BE2C (cell line): ENCODE data around the gene TCERG1L.
"Not testable (repeated sequence)": the region's sequence is repeated elsewhere in the genome, so short reads cannot be mapped to it uniquely, and the experiment has no call there.

Source experiments
- DNase-seq: peaks from one replicate; pipeline ENCODE4 v3.0.0-alpha.2; 2020
- H3K27me3 ChIP-seq: fragments of 250-450 bp; sonication (Bioruptor Pico); 2 replicates; pipeline ENCODE4 v1.5.1; 2020; ENCODE audit warnings: mild to moderate bottlenecking
- H3K36me3 ChIP-seq: fragments of 250-450 bp; sonication (Bioruptor Pico); 2 replicates; pipeline ENCODE4 v1.5.1; 2020; ENCODE audit warnings: mild to moderate bottlenecking
- H3K4me1 ChIP-seq: fragments of 250-450 bp; sonication (Bioruptor Pico); 2 replicates; pipeline ENCODE4 v1.5.1; 2020
- H3K4me3 ChIP-seq: 2 replicates; pipeline ENCODE4 v1.5.1; 2011; ENCODE audit warnings: low read depth, low read length
- H3K9me3 ChIP-seq: fragments of 250-450 bp; sonication (Bioruptor Pico); 2 replicates; pipeline ENCODE4 v1.5.1; 2020
- CTCF ChIP-seq: IDR thresholded peaks from 2 replicates; pipeline ENCODE4 v1.5.1; 2012; ENCODE audit warnings: mild to moderate bottlenecking, low read depth, low read length

TCERG1L gene

GRCh38 chr10:131140606-131141005, 170.9 kb downstream of the TCERG1L start:
- Histone ChIP-seq H3K4me1 (no peaks in the 10 kb centered on the region), H3K27me3 (no peaks in the 10 kb centered on the region), H3K36me3 (no peaks in the 10 kb centered on the region), H3K9me3 (no peaks in the 10 kb centered on the region), H3K4me3 (no peak overlapping the region)
- DNase-seq: no peak
- no peak for TF ChIP-seq CTCF

- no peak for DNase-seq
- Histone ChIP-seq H3K4me3 (no peak overlapping the region), H3K4me1 (no peaks in the 10 kb centered on the region), H3K36me3 (no peaks in the 10 kb centered on the region), H3K9me3 (no peaks in the 10 kb centered on the region), H3K27me3 (no peaks in the 10 kb centered on the region)
- no peak for TF ChIP-seq CTCF
Measured at GRCh38 chr10:131137223-131137622, 174.3 kb downstream of the TCERG1L start.

- not testable (repeated sequence) for H3K36me3 ChIP-seq, H3K4me3 ChIP-seq, DNase-seq, H3K9me3 ChIP-seq, H3K27me3 ChIP-seq, H3K4me1 ChIP-seq
Measured at GRCh38 chr10:131136336-131136735, 175.2 kb downstream of the TCERG1L start.

GRCh38 chr10:131135716-131136115, 175.8 kb downstream of the TCERG1L start:
- H3K9me3 ChIP-seq: no peaks in the 10 kb centered on the region
- no peak for TF ChIP-seq CTCF

GRCh38 chr10:131134651-131135050, 176.9 kb downstream of the TCERG1L start:
- H3K27me3 ChIP-seq: no peaks in the 10 kb centered on the region
- no peak for TF ChIP-seq CTCF
- no peaks in the 10 kb centered on the region for H3K36me3 ChIP-seq
- no peaks in the 10 kb centered on the region for H3K9me3 ChIP-seq
- DNase-seq: no peak
- H3K4me3 ChIP-seq: no peak overlapping the region
- no peaks in the 10 kb centered on the region for H3K4me1 ChIP-seq

More at GRCh38 chr10:131135716-131136115, 175.8 kb downstream of the TCERG1L start:
- Histone ChIP-seq H3K4me3 (no peak overlapping the region), H3K4me1 (no peaks in the 10 kb centered on the region), H3K27me3 (no peaks in the 10 kb centered on the region), H3K36me3 (no peaks in the 10 kb centered on the region)
- DNase-seq: no peak

GRCh38 chr10:131134001-131134576, 177.4 kb downstream of the TCERG1L start:
- no peaks in the 10 kb centered on the region for H3K4me1 ChIP-seq
- H3K9me3 ChIP-seq: no peaks in the 10 kb centered on the region
- no peak for TF ChIP-seq CTCF
- no peak overlapping the region for H3K4me3 ChIP-seq
- H3K36me3 ChIP-seq: no peaks in the 10 kb centered on the region
- DNase-seq: no peak
- H3K27me3 ChIP-seq: no peaks in the 10 kb centered on the region

GRCh38 chr10:131132681-131133080, 178.8 kb downstream of the TCERG1L start:
- H3K4me1 ChIP-seq: no peaks in the 10 kb centered on the region
- no peaks in the 10 kb centered on the region for H3K9me3 ChIP-seq
- DNase-seq: no peak
- TF ChIP-seq CTCF: no peak
- H3K4me3 ChIP-seq: no peak overlapping the region
- H3K36me3 ChIP-seq: no peaks in the 10 kb centered on the region
- H3K27me3 ChIP-seq: no peaks in the 10 kb centered on the region
